22Rv1 (cell line): Measurements from ENCODE around the gene SCN4B.

Experiments used
- ZFX ChIP-seq: fragments of 450-650 bp; IDR thresholded peaks from 2 replicates; pipeline ENCODE4 v1.6.1; 2017; ENCODE audit warnings: antibody characterized with exemption, borderline replicate concordance
- TF ChIP-seq, protein P1 (sequence below): fragments of 450-650 bp; IDR thresholded peaks from 2 replicates; pipeline ENCODE4 v1.5.1; 2017; ENCODE audit warnings: mild to moderate bottlenecking

- TF ChIP-seq, protein P1, sequence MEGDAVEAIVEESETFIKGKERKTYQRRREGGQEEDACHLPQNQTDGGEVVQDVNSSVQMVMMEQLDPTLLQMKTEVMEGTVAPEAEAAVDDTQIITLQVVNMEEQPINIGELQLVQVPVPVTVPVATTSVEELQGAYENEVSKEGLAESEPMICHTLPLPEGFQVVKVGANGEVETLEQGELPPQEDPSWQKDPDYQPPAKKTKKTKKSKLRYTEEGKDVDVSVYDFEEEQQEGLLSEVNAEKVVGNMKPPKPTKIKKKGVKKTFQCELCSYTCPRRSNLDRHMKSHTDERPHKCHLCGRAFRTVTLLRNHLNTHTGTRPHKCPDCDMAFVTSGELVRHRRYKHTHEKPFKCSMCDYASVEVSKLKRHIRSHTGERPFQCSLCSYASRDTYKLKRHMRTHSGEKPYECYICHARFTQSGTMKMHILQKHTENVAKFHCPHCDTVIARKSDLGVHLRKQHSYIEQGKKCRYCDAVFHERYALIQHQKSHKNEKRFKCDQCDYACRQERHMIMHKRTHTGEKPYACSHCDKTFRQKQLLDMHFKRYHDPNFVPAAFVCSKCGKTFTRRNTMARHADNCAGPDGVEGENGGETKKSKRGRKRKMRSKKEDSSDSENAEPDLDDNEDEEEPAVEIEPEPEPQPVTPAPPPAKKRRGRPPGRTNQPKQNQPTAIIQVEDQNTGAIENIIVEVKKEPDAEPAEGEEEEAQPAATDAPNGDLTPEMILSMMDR = no peak
- TF ChIP-seq ZFX = no peak
Observed at GRCh38 chr11:118153976-118154375, 1.4 kb upstream of the SCN4B start.
